HG03039 (cell line): ENCODE measurements around the gene ISG20.

Source experiments
- ATAC-seq: cut with Tn5 transposase; IDR thresholded peaks from one replicate; pipeline ENCODE4 v1.9.1; 2021; ENCODE audit warnings: mild to moderate bottlenecking, moderate library complexity; ENCODE audit not compliant: unreplicated experiment

ISG20 gene

GRCh38 chr15:88638626-88639372 is at the start of gene ISG20:
Gene ISG20, plus strand, starts transcription at chr15:88639016. Its CDS starts 351 bp downstream, at chr15:88639367.
- ATAC-seq: peak; percentile 63

GRCh38 chr15:88590759-88591158 is 48.1 kb upstream of the ISG20 start:
- no peak for ATAC-seq

GRCh38 chr15:88591384-88591783 is 47.4 kb upstream of the ISG20 start:
- no peak for ATAC-seq

- ATAC-seq: no peak
These were observed 34.9 kb upstream of the ISG20 start for GRCh38 chr15:88603885-88604284.

GRCh38 chr15:88604381-88605188 is 34.2 kb upstream of the ISG20 start:
- ATAC-seq: no peak

- no peak for ATAC-seq
These were observed 33.4 kb upstream of the ISG20 start for GRCh38 chr15:88605189-88606069.

GRCh38 chr15:88606070-88606794 is 32.6 kb upstream of the ISG20 start:
- no peak for ATAC-seq

- ATAC-seq: no peak
These were observed 30.9 kb upstream of the ISG20 start for GRCh38 chr15:88607951-88608350.

- no peak for ATAC-seq
These were observed 30.1 kb upstream of the ISG20 start for GRCh38 chr15:88608607-88609181.

- no peak for ATAC-seq
These were observed 29.3 kb upstream of the ISG20 start for GRCh38 chr15:88609344-88610090.

GRCh38 chr15:88610701-88611231 is 28.1 kb upstream of the ISG20 start:
- ATAC-seq: no peak

- no peak for ATAC-seq
These were observed 26.5 kb upstream of the ISG20 start for GRCh38 chr15:88612186-88612796.

- ATAC-seq: no peak
These were observed 25.5 kb upstream of the ISG20 start for GRCh38 chr15:88613074-88613944.

- ATAC-seq: peak; percentile 69
These were observed 23.3 kb upstream of the ISG20 start for GRCh38 chr15:88615303-88616107.

GRCh38 chr15:88616240-88616639 is 22.6 kb upstream of the ISG20 start:
- no peak for ATAC-seq

GRCh38 chr15:88617031-88617722 is 21.6 kb upstream of the ISG20 start:
- no peak for ATAC-seq
